Measurements from ENCODE around the gene PPP1R12C. TPM values are rescaled to one million over a fixed set of nuclear protein-coding genes. Genes with fewer than 3 reads are reported as not detected.

PPP1R12C gene
- total RNA-seq, 1 donor from 2014 or later: 219 TPM

DNA sequence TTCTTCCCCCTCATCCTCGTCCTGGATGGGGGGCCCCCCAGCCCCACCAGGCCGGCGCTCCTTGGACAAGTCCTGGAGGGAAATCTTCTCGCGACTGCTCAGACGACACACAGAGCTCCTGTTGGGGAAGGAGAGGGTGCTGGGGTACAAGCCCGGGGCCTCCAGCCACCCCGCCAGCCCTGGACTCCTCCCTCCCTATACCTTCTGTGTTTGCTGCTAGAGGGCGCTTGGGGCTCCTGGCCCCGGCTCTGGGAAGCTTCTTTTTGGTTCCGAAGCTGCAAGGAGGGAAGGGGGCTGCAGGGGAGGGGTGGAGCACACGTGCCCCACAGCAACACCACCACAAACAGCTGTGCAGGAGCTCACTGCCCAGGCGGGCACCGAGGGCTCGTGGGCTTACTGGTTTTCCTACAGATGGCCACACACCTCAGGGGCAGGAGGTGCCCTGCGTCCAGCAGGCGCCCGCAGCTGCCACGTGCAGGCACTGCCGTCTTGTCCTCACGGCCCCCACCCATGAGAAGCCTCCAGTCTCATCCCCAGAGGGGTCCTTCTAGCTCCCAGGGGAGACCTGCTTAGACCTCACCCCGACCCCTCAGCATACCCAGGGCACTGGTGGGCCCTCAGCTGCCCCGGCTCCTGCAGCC lies 21.3 kb downstream of the PPP1R12C start:
- no peak overlapping the region for H3K4me3 ChIP-seq
- H3K9me3 ChIP-seq: no peaks in the 10 kb centered on the region
- DNase-seq (ENCODE audit: low spot score in 2 of 2): no peak
- H3K36me3 ChIP-seq: peaks cover 70 to 75% of the 10 kb centered on the region in 2 donors
- H3K4me1 ChIP-seq: no peaks in the 10 kb centered on the region
- no peaks in the 10 kb centered on the region for H3K27me3 ChIP-seq
- TF ChIP-seq, protein P1, sequence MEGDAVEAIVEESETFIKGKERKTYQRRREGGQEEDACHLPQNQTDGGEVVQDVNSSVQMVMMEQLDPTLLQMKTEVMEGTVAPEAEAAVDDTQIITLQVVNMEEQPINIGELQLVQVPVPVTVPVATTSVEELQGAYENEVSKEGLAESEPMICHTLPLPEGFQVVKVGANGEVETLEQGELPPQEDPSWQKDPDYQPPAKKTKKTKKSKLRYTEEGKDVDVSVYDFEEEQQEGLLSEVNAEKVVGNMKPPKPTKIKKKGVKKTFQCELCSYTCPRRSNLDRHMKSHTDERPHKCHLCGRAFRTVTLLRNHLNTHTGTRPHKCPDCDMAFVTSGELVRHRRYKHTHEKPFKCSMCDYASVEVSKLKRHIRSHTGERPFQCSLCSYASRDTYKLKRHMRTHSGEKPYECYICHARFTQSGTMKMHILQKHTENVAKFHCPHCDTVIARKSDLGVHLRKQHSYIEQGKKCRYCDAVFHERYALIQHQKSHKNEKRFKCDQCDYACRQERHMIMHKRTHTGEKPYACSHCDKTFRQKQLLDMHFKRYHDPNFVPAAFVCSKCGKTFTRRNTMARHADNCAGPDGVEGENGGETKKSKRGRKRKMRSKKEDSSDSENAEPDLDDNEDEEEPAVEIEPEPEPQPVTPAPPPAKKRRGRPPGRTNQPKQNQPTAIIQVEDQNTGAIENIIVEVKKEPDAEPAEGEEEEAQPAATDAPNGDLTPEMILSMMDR (IDR thresholded peaks at IDR 0.05): no peak
- intact Hi-C loops (cut with DNase I): no loop called here
- no peak overlapping the region for H3K27ac ChIP-seq

GRCh38 chr19:55095260-55096060 lies 22.0 kb downstream of the PPP1R12C start:
- Histone ChIP-seq H3K9me3 (no peaks in the 10 kb centered on the region), H3K4me3 (no peak overlapping the region), H3K27ac (no peak overlapping the region), H3K4me1 (no peaks in the 10 kb centered on the region), H3K36me3 (peaks cover 70 to 77% of the 10 kb centered on the region in 2 donors), H3K27me3 (no peaks in the 10 kb centered on the region)
- intact Hi-C loops (cut with DNase I): no loop called here
- TF ChIP-seq, protein P1 (IDR thresholded peaks at IDR 0.05): no peak
- DNase-seq (ENCODE audit: low spot score in 2 of 2): no peak

DNA sequence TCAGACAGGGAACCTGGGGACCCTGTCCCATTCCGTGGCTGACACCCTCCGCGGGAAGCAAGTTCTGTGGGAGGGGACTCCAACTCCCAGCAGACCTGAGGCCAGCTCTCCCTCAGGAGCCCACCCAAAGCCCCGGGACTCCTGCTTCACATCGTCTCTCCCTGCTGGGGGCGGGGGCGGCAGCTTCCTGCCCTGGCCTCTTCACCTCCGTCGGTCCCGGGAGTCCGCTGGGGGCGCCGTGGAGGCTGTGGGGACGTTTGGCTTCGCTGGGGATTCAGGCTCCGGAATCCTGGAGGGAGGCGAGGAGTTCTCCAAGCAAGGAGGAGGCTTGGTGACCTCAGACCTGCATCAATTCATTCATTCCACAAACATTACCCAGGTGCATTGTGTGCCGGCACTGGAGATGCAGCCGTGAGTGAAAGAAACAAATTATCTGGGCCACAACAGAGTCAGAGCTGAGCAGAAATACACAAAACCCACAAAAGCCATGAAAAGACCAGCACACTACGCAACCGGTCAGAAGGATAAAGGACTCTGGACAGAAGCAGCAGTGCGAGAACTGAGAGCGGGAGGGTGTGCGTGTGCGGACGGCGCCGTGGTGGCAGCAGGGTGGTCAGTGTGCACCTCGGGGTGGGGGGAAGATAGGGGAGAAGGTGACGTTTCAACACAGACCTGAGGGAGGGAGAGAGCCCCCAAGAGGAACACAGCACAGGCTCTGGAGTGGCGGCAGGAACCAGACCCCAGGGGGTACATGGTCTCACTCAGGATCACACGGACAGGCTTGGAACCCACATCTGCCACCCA lies 22.8 kb downstream of the PPP1R12C start:
- TF ChIP-seq, protein P1 (IDR thresholded peaks at IDR 0.05): no peak
- Histone ChIP-seq H3K4me3 (no peak overlapping the region), H3K36me3 (peaks cover 62 to 73% of the 10 kb centered on the region in 2 donors), H3K4me1 (no peaks in the 10 kb centered on the region), H3K9me3 (no peaks in the 10 kb centered on the region), H3K27ac (no peak overlapping the region), H3K27me3 (no peaks in the 10 kb centered on the region)
- no peak for DNase-seq (ENCODE audit: low spot score in 2 of 2)
- intact Hi-C loops (cut with DNase I): no loop called here

DNA sequence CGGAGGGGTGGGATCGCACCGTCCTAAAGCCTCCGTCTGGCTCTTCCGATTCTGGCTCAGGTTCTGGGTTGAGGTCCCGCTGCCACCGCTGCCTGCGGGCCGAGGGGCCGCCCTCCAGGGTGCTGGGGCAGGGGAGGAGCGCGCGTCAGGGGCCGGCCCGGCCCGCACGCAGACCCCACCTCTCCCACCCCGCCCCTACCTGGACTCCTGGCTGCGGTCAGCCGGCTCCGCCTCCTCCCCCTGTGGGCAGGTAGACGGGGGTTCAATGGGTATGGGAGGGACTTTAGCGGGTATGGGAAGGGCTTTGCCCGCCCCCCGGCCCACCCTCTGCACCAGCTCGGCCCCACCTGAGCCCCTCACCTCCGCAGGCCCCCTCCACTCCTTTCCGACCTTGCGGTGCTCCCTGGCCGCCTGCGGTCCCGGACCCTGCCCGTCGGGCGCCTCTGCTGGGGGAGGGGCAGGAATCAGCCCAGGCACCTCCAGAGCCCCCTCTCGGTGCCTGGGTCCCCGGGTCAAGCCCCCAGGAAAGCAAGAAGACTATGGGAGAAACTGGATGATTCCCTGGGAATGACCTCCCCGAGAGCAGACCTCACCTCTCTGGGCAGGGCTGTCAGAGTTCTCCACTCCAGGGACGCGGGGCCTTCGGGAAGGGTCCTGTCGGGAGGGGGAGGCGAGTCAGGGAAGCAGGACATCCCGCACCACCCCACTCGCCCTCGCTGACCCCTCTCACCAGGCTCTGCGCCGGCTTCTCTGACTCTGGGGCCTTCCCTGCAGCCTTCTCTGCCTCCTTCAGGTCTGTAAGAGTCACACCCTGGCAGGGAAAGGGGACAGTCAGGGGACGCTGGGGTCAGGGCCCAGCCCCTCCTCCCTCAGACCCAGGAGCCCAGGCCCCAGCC lies 24.8 kb downstream of the PPP1R12C start:
- H3K4me3 ChIP-seq: no peak overlapping the region
- DNase-seq (ENCODE audit: low spot score in 2 of 2): no peak
- TF ChIP-seq, protein P1 (IDR thresholded peaks at IDR 0.05): no peak
- H3K27me3 ChIP-seq: no peaks in the 10 kb centered on the region
- peaks cover 46 to 53% of the 10 kb centered on the region in 2 donors for H3K36me3 ChIP-seq
- intact Hi-C loops (cut with DNase I): no loop called here
- H3K9me3 ChIP-seq: no peaks in the 10 kb centered on the region
- H3K27ac ChIP-seq: no peak overlapping the region
- peaks cover 0 to 9% of the 10 kb centered on the region in 2 donors for H3K4me1 ChIP-seq

GRCh38 chr19:55091955-55092354 lies 25.5 kb downstream of the PPP1R12C start:
- Histone ChIP-seq H3K9me3 (no peaks in the 10 kb centered on the region), H3K36me3 (peaks cover 46 to 52% of the 10 kb centered on the region in 2 donors), H3K4me3 (no peak overlapping the region), H3K4me1 (peaks cover 0 to 16% of the 10 kb centered on the region in 2 donors), H3K27ac (no peak overlapping the region), H3K27me3 (no peaks in the 10 kb centered on the region)
- no peak for DNase-seq (ENCODE audit: low spot score in 2 of 2)
- intact Hi-C loops (cut with DNase I): no loop called here
- TF ChIP-seq, protein P1 (IDR thresholded peaks at IDR 0.05): no peak

Measured in ascending aorta (tissue), 2 donors.